ENCODE results near the gene AFF3.

The AFF3 gene

GRCh38 chr2:99891428-99891780 lies 251.0 kb downstream of the AFF3 start:
- H3K27ac ChIP-seq (ENCODE audit: low read depth, low read length), result no peak overlapping the region
- H3K4me1 ChIP-seq (ENCODE audit: control insufficient read depth, low read length), result no peaks in the 10 kb centered on the region
- no peak for TF ChIP-seq CTCF (IDR thresholded peaks at IDR 0.05; ENCODE audit: low read depth, low read length, poor library complexity, severe bottlenecking)
- no peak for TF ChIP-seq EZH2phosphoT487 (IDR thresholded peaks at IDR 0.05; ENCODE audit: borderline replicate concordance, low read length)
- H3K9me2 ChIP-seq (replicated peaks; ENCODE audit: control insufficient read depth, low read length), result no peaks in the 10 kb centered on the region
- H4K20me1 ChIP-seq (ENCODE audit: control insufficient read depth, insufficient read depth, low read depth, low read length), result no peaks in the 10 kb centered on the region
- H3K27me3 ChIP-seq (ENCODE audit: control insufficient read depth, low read length), result no peaks in the 10 kb centered on the region
- no peaks in the 10 kb centered on the region for H3K79me2 ChIP-seq (ENCODE audit: control insufficient read depth, low read length)
- no peak overlapping the region for H3K4me2 ChIP-seq (ENCODE audit: low read length)
- H3K36me3 ChIP-seq (ENCODE audit: control insufficient read depth, low read length), result no peaks in the 10 kb centered on the region
- H3K9me3 ChIP-seq (ENCODE audit: control insufficient read depth, insufficient read depth, low read length), result no peaks in the 10 kb centered on the region
- H3K4me3 ChIP-seq (ENCODE audit: low read length), result no peak overlapping the region
- no peaks in the 10 kb centered on the region for H3F3A ChIP-seq (ENCODE audit: control insufficient read depth, insufficient read depth)

- Histone ChIP-seq H3K4me3 (ENCODE audit: low read length) (no peak overlapping the region), H3K36me3 (ENCODE audit: control insufficient read depth, low read length) (no peaks in the 10 kb centered on the region), H4K20me1 (ENCODE audit: control insufficient read depth, insufficient read depth, low read depth, low read length) (no peaks in the 10 kb centered on the region), H3K4me2 (ENCODE audit: low read length) (no peak overlapping the region), H3K79me2 (ENCODE audit: control insufficient read depth, low read length) (no peaks in the 10 kb centered on the region), H3K27ac (ENCODE audit: low read depth, low read length) (no peak overlapping the region), H3K4me1 (ENCODE audit: control insufficient read depth, low read length) (no peaks in the 10 kb centered on the region), H3K9me3 (ENCODE audit: control insufficient read depth, insufficient read depth, low read length) (no peaks in the 10 kb centered on the region), H3K9me2 (replicated peaks; ENCODE audit: control insufficient read depth, low read length) (no peaks in the 10 kb centered on the region), H3K27me3 (ENCODE audit: control insufficient read depth, low read length) (no peaks in the 10 kb centered on the region), H3F3A (ENCODE audit: control insufficient read depth, insufficient read depth) (no peaks in the 10 kb centered on the region)
- TF ChIP-seq CTCF (IDR thresholded peaks at IDR 0.05; ENCODE audit: low read depth, low read length, poor library complexity, severe bottlenecking), result no peak
- TF ChIP-seq EZH2phosphoT487 (IDR thresholded peaks at IDR 0.05; ENCODE audit: borderline replicate concordance, low read length), result no peak
Observed at GRCh38 chr2:99890568-99891427, 251.6 kb downstream of the AFF3 start.

GRCh38 chr2:99888617-99889016 lies 253.8 kb downstream of the AFF3 start:
- no peaks in the 10 kb centered on the region for H3F3A ChIP-seq (ENCODE audit: control insufficient read depth, insufficient read depth)

More at GRCh38 chr2:99888617-99889016, 253.8 kb downstream of the AFF3 start:
- Histone ChIP-seq H4K20me1 (ENCODE audit: control insufficient read depth, insufficient read depth, low read depth, low read length) (no peaks in the 10 kb centered on the region), H3K27me3 (ENCODE audit: control insufficient read depth, low read length) (no peaks in the 10 kb centered on the region), H3K9me3 (ENCODE audit: control insufficient read depth, insufficient read depth, low read length) (no peaks in the 10 kb centered on the region), H3K79me2 (ENCODE audit: control insufficient read depth, low read length) (no peaks in the 10 kb centered on the region), H3K4me3 (ENCODE audit: low read length) (no peak overlapping the region), H3K4me1 (ENCODE audit: control insufficient read depth, low read length) (peaks cover 2% of the 10 kb centered on the region), H3K27ac (ENCODE audit: low read depth, low read length) (no peak overlapping the region), H3K4me2 (ENCODE audit: low read length) (no peak overlapping the region), H3K9me2 (replicated peaks; ENCODE audit: control insufficient read depth, low read length) (no peaks in the 10 kb centered on the region), H3K36me3 (ENCODE audit: control insufficient read depth, low read length) (no peaks in the 10 kb centered on the region)
- TF ChIP-seq EZH2phosphoT487 (IDR thresholded peaks at IDR 0.05; ENCODE audit: borderline replicate concordance, low read length) (no peak), CTCF (IDR thresholded peaks at IDR 0.05; ENCODE audit: low read depth, low read length, poor library complexity, severe bottlenecking) (no peak)
